H9 (cell line): ENCODE measurements around the gene ZNF584. TPM values are rescaled to one million over a fixed set of nuclear protein-coding genes. Genes with fewer than 3 reads are reported as not detected.

Source experiments
- DNase-seq: peaks from one replicate; pipeline ENCODE4 v3.0.0-alpha.2; 2017
- H2AFZ ChIP-seq: one replicate; pipeline ENCODE4 v1.6.1; 2013; ENCODE audit warnings: mild to moderate bottlenecking, low read length, control low read depth, moderate library complexity
- H2AK5ac ChIP-seq: 2 replicates; pipeline ENCODE4 v1.6.1; 2013; ENCODE audit warnings: low read length, control low read depth, mixed read lengths; ENCODE audit not compliant: insufficient read length
- H2BK120ac ChIP-seq: one replicate; pipeline ENCODE4 v1.6.1; 2013; ENCODE audit warnings: low read depth, mild to moderate bottlenecking, low read length, control low read depth, inconsistent platforms; ENCODE audit not compliant: poor library complexity, severe bottlenecking
- H2BK12ac ChIP-seq: 2 replicates; pipeline ENCODE4 v1.6.1; 2013; ENCODE audit warnings: low read length, control low read depth, mixed read lengths, low read depth; ENCODE audit not compliant: insufficient read length
- H2BK15ac ChIP-seq: 2 replicates; pipeline ENCODE4 v1.6.1; 2013; ENCODE audit warnings: low read depth, low read length, control low read depth
- H2BK20ac ChIP-seq: one replicate; pipeline ENCODE4 v1.6.1; 2013; ENCODE audit warnings: low read depth, mild to moderate bottlenecking, low read length, control low read depth, inconsistent platforms; ENCODE audit not compliant: poor library complexity, severe bottlenecking
- H2BK5ac ChIP-seq: 2 replicates; pipeline ENCODE4 v1.6.1; 2013; ENCODE audit warnings: low read length, control low read depth, mixed read lengths; ENCODE audit not compliant: insufficient read length
- H3K14ac ChIP-seq: 2 replicates; pipeline ENCODE4 v1.6.1; 2013; ENCODE audit warnings: low read length, control low read depth; ENCODE audit not compliant: insufficient read depth
- H3K18ac ChIP-seq: 2 replicates; pipeline ENCODE4 v1.6.1; 2013; ENCODE audit warnings: low read depth, mild to moderate bottlenecking, mixed read lengths, low read length, control low read depth; ENCODE audit not compliant: insufficient read length
- H3K23ac ChIP-seq: 2 replicates; pipeline ENCODE4 v1.6.1; 2013; ENCODE audit warnings: low read length, control low read depth, mixed read lengths, low read depth; ENCODE audit not compliant: insufficient read length
- H3K23me2 ChIP-seq: 2 replicates; pipeline ENCODE4 v1.6.1; 2013; ENCODE audit warnings: low read depth, mild to moderate bottlenecking, mixed read lengths, low read length, control low read depth; ENCODE audit not compliant: insufficient read length, poor library complexity, severe bottlenecking
- H3K27ac ChIP-seq: 2 replicates; pipeline ENCODE4 v1.5.1; 2013; ENCODE audit warnings: low read length, control low read depth, mixed read lengths, low read depth; ENCODE audit not compliant: insufficient read length
- H3K27me3 ChIP-seq: 2 replicates; pipeline ENCODE4 v1.6.1; 2013; ENCODE audit warnings: low read length, control low read depth, inconsistent platforms; ENCODE audit not compliant: insufficient read depth
- H3K4ac ChIP-seq: 2 replicates; pipeline ENCODE4 v1.6.1; 2013; ENCODE audit warnings: low read depth, mild to moderate bottlenecking, control low read depth, inconsistent platforms, low read length, moderate library complexity
- H3K4me1 ChIP-seq: 2 replicates; pipeline ENCODE4 v1.6.1; 2013; ENCODE audit warnings: low read length, control low read depth, inconsistent platforms; ENCODE audit not compliant: insufficient read depth
- H3K4me2 ChIP-seq: 2 replicates; pipeline ENCODE4 v1.6.1; 2013; ENCODE audit warnings: low read length, control low read depth, mixed read lengths; ENCODE audit not compliant: insufficient read length, insufficient read depth
- H3K56ac ChIP-seq: 2 replicates; pipeline ENCODE4 v1.6.1; 2013; ENCODE audit warnings: low read depth, mild to moderate bottlenecking, mixed read lengths, low read length, control low read depth; ENCODE audit not compliant: insufficient read length
- H3K79me1 ChIP-seq: 2 replicates; pipeline ENCODE4 v1.6.1; 2013; ENCODE audit warnings: low read depth, mild to moderate bottlenecking, moderate library complexity, low read length, control low read depth, inconsistent platforms; ENCODE audit not compliant: insufficient read depth, poor library complexity, severe bottlenecking
- H3K79me2 ChIP-seq: 2 replicates; pipeline ENCODE4 v1.6.1; 2013; ENCODE audit warnings: low read length, control low read depth, inconsistent platforms; ENCODE audit not compliant: insufficient read depth
- H3K9ac ChIP-seq: 2 replicates; pipeline ENCODE4 v1.6.1; 2013; ENCODE audit warnings: low read length, control low read depth, mixed read lengths; ENCODE audit not compliant: insufficient read length; ENCODE audit errors: extremely low read depth
- H3K9me3 ChIP-seq: one replicate; pipeline ENCODE4 v1.6.1; 2013; ENCODE audit warnings: low read depth, low read length, inconsistent platforms; ENCODE audit not compliant: control insufficient read depth
- H3T11ph ChIP-seq: one replicate; pipeline ENCODE4 v1.6.1; 2013; ENCODE audit warnings: mild to moderate bottlenecking, low read length, control low read depth, inconsistent platforms
- H4K20me1 ChIP-seq: one replicate; pipeline ENCODE4 v1.6.1; 2013; ENCODE audit not compliant: control insufficient read depth, insufficient read length, insufficient read depth
- H4K5ac ChIP-seq: 2 replicates; pipeline ENCODE4 v1.6.1; 2013; ENCODE audit warnings: low read depth, mild to moderate bottlenecking, mixed read lengths, low read length, control low read depth; ENCODE audit not compliant: insufficient read length
- H4K8ac ChIP-seq: replicated peaks from 2 replicates; pipeline ENCODE4 v1.6.1; 2013; ENCODE audit warnings: low read length, control low read depth, mixed read lengths, low read depth; ENCODE audit not compliant: insufficient read length
- H4K91ac ChIP-seq: 2 replicates; pipeline ENCODE4 v1.6.1; 2013; ENCODE audit warnings: low read depth, mild to moderate bottlenecking, moderate library complexity, mixed read lengths, low read length, control low read depth; ENCODE audit not compliant: insufficient read length
- H3K27ac Mint-ChIP-seq, 3 experiments: 2 replicates in 2 of 3; 3 replicates in 1 of 3; pipeline ENCODE4 v1.8.0; 2020 to 2021; ENCODE audit warnings: mixed read lengths in 3 of 3, mild to moderate bottlenecking in 1 of 3, moderate library complexity in 1 of 3
- H3K27me3 Mint-ChIP-seq: 2 replicates; pipeline ENCODE4 v1.8.0; 2021; ENCODE audit warnings: low read depth, mild to moderate bottlenecking, moderate library complexity, mixed read lengths
- H3K36me3 Mint-ChIP-seq, 3 experiments: 2 replicates in 2 of 3; 3 replicates in 1 of 3; pipeline ENCODE4 v1.8.0; 2020 to 2021; ENCODE audit warnings: low read depth in 3 of 3, mixed read lengths in 3 of 3; ENCODE audit not compliant: insufficient read depth in 1 of 3
- H3K4me1 Mint-ChIP-seq, 2 experiments: 2 replicates each; pipeline ENCODE4 v1.8.0; 2020; ENCODE audit warnings: mixed read lengths in 2 of 2
- H3K4me3 Mint-ChIP-seq, 2 experiments: 2 replicates in 1 of 2; 3 replicates in 1 of 2; pipeline ENCODE4 v1.8.0; 2020 to 2021; ENCODE audit warnings: mild to moderate bottlenecking in 2 of 2, mixed read lengths in 2 of 2, moderate library complexity in 1 of 2
- H3K9me3 Mint-ChIP-seq, 2 experiments: 2 replicates in 1 of 2; 3 replicates in 1 of 2; pipeline ENCODE4 v1.8.0; 2020; ENCODE audit warnings: mild to moderate bottlenecking in 2 of 2, mixed read lengths in 2 of 2, moderate library complexity in 1 of 2
- WGBS: extraction: QIAGEN DNeasy Blood & Tissue Kit; methylation state at CpG from one replicate; pipeline ENCODE4 v1.1.7; 2013; ENCODE audit warnings: missing lambda C conversion rate, low lambda C conversion rate, mixed read lengths; ENCODE audit not compliant: insufficient read length; ENCODE audit errors: extremely low coverage; 5-methylcytosine and 5-hydroxymethylcytosine counted together
- total RNA-seq: library from RNA; stranded (reverse); gene quantifications from 2 replicates; pipeline ENCODE4 v1.2.1, GENCODE V29; 2021
- TF ChIP-seq, protein P1 (sequence below): fragments of 200-600 bp; sonication (generic); conservative IDR thresholded peaks from 3 replicates; pipeline ENCODE4 v1.8.0; 2021; ENCODE audit warnings: antibody characterized with exemption, mild to moderate bottlenecking

Gene ZNF584
- total RNA-seq, 1 experiment from 2014 or later: 7.4 TPM

DNA sequence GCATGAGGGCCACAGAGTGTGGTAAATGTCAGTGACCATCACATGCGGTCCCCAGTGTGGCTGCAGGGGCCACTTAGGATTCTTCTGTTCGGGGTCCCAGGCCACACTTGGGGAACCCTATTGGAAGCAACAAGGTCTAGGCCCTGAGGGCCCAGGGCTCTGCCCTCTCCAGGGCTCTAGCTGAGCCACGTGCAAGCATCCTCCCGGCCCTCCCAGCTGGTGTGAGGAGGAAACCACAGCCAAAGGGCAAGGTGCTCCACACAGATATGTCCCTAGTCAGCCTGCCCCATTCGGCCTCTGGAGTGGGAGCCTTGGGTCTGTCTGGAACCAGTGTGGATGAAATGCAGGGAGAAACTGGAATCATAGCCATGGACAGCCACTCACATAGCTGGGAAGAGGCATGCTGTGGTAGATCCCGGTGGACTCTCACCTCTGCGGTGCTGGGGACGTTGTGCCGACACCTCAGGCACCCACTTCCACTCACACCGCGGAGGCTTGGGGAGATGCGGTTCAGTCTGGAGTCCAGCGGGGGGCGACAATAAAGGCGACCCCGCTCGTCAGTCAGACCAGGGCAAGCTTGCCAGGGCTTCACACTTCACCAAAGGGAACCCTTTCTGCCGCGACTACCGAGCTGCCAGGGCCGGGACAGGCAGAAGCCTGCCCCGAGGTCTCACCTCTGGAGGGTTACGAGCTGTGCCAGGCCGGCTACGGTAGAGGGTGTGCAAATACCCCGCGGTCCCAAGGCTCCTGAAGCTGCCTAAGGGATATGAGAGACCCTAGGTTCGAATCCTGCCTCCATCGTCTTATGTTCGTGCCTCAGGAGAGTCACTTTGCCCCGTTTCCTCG lies 41.6 kb upstream of the ZNF584 start:
- H3K9me3 ChIP-seq: no peaks in the 10 kb centered on the region
- H3K14ac ChIP-seq: no peak overlapping the region
- Mint-ChIP-seq H3K4me3 (no peak overlapping the region), H3K36me3 (peaks cover 0 to 5% (median 0%) of the 10 kb centered on the region in 3 experiments; a peak in 2 of 7 replicates), H3K27me3 (no peaks in the 10 kb centered on the region), H3K4me1 (no peaks in the 10 kb centered on the region; a peak in 1 of 4 replicates), H3K9me3 (no peaks in the 10 kb centered on the region), H3K27ac (no peak overlapping the region)
- no peak overlapping the region for H3K56ac ChIP-seq
- H3K9ac ChIP-seq: no peak overlapping the region
- no peak overlapping the region for H2BK5ac ChIP-seq
- peaks cover 3% of the 10 kb centered on the region for H3K23me2 ChIP-seq
- no peak overlapping the region for H2BK15ac ChIP-seq
- no peak overlapping the region for H4K8ac ChIP-seq
- H2AK5ac ChIP-seq: no peak overlapping the region
- H3T11ph ChIP-seq: no peak overlapping the region
- no peak overlapping the region for H3K23ac ChIP-seq
- no peak overlapping the region for H2BK20ac ChIP-seq
- no peaks in the 10 kb centered on the region for H3K27me3 ChIP-seq
- H3K79me2 ChIP-seq: no peaks in the 10 kb centered on the region
- no peaks in the 10 kb centered on the region for H3K4me1 ChIP-seq
- H4K5ac ChIP-seq: no peak overlapping the region
- H3K27ac ChIP-seq: no peak overlapping the region
- no peaks in the 10 kb centered on the region for H4K20me1 ChIP-seq
- H2BK12ac ChIP-seq: no peak overlapping the region
- H4K91ac ChIP-seq: no peak overlapping the region
- no CpG with 5 or more reads among the region's 32 CpGs for WGBS
- H3K18ac ChIP-seq: no peak overlapping the region
- no peak overlapping the region for H2AFZ ChIP-seq
- peak; percentile 25 for DNase-seq
- H3K4me2 ChIP-seq: no peak overlapping the region
- H3K4ac ChIP-seq: no peak overlapping the region
- H2BK120ac ChIP-seq: no peak overlapping the region
- TF ChIP-seq, protein P1, sequence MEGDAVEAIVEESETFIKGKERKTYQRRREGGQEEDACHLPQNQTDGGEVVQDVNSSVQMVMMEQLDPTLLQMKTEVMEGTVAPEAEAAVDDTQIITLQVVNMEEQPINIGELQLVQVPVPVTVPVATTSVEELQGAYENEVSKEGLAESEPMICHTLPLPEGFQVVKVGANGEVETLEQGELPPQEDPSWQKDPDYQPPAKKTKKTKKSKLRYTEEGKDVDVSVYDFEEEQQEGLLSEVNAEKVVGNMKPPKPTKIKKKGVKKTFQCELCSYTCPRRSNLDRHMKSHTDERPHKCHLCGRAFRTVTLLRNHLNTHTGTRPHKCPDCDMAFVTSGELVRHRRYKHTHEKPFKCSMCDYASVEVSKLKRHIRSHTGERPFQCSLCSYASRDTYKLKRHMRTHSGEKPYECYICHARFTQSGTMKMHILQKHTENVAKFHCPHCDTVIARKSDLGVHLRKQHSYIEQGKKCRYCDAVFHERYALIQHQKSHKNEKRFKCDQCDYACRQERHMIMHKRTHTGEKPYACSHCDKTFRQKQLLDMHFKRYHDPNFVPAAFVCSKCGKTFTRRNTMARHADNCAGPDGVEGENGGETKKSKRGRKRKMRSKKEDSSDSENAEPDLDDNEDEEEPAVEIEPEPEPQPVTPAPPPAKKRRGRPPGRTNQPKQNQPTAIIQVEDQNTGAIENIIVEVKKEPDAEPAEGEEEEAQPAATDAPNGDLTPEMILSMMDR: no peak
- H3K79me1 ChIP-seq: no peaks in the 10 kb centered on the region
